HG03060 (cell line): ENCODE measurements around the gene FGD5.
"Not testable (repeated sequence)": the region's sequence is repeated elsewhere in the genome, so short reads cannot be mapped to it uniquely, and the experiment has no call there.

Experiments used
- ATAC-seq: cut with Tn5 transposase; IDR thresholded peaks from one replicate; pipeline ENCODE4 v1.9.1; 2021; ENCODE audit warnings: low read depth, moderate number of reproducible peaks; ENCODE audit not compliant: unreplicated experiment

Gene FGD5

DNA sequence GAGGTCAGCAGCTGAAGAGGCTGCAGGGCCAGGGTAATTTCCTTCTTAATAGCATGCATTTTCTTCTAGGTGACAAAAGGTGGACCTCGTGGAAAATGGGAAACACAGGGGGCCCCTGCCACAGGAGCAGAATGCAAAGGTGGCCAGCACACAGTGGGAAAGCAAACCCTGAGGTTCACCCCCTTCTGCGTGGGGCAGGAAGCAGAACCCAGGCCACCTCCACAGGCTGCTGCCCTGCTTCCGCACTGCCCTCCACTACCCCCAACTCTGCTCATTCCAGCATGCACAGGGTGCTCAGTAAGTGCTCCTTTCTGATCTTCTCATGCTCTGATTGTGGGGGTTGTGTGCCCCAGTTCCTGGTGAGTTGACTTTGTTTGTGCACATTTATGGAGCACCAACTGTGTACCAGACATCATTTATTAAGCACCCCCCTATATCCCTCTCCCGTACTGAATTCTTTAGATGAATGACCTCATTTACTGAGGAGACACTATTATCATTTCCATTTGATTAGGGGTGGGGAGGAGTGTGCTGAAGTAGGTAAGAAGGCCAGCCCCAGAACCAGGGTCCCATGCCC is 12.7 kb upstream of the FGD5 start:
- ATAC-seq, result no peak

DNA sequence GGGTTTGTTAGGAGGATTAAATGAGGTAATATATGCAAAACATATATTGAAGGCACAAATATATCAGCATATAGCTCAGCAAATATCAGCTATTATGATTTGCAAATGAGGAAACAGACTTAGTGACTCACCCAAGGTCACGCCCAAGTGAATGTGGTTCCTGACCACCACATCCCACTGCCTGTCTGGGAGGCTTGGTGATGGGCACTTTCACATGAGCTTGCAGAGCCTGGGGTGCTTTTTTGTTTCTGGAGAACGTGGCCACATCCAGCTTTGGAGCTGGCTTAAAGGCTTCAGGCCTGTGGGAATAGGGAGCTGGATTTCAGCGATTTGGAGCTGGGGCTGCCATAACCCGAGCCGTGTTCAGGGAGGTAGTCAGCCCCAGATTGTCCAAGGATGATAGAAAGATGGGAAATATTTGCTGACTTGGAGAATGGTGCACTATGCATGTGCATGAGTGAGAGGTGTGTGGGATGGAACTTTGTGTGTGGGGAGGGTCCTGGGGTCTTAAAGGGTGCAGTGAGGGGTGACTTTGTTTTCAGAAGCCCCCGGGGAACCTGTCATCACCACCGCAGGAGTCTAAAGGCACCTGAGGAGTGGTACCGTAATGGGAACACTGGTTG is 12.0 kb upstream of the FGD5 start:
- no peak for ATAC-seq

DNA sequence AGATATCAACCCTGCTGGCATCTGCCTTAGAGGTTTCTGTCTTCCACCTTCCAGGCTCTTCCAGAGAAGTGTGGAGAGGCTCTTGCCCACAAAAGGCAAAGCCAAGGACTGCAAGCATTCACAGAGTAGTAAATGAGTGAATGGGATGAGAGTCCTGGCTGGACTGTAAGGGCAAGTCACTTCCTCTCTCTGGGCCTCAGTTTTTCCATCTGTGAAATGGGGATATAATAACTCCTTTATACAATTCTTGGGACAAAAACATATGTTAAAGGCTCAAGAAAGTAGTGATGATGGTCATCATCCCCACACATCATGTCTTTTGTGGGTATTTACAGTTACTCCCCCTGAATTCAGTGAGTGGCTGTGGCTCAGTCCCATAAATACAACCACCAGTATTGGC is 10.7 kb upstream of the FGD5 start:
- no peak for ATAC-seq

DNA sequence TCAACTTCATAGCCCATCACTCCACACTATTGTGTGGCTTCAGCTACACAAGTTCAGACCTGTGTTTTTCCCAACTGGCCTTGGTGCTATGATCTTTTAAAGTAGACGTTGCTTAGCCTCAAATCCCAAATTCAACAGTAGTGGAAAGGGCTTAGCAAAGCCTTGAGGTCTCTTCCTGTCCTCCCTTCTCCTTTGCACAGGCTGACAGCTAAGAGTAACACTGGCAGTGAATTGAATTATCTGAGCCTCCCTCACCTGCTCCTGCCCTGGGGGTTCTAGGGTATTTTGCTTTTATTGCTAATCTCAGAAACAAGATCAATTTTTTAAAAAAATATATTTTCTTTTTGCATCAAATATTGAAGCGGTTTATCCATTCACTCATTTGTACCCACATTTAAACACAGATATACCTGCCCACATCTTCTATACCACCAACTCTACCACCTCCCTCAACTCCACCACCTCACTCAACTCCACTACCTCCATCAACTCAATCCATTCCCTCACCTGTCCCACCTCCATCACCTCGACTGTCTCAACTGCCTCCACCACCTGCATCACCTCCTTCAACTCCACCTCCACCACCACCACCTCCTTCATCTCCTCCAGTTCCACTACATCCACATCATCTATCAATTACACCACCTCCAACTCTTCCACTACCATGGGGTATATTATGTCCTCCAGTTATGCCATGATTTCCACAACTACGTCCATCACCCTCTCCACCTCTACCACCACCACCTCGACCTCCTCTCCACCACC is 10.1 kb upstream of the FGD5 start:
- ATAC-seq, result no peak

DNA sequence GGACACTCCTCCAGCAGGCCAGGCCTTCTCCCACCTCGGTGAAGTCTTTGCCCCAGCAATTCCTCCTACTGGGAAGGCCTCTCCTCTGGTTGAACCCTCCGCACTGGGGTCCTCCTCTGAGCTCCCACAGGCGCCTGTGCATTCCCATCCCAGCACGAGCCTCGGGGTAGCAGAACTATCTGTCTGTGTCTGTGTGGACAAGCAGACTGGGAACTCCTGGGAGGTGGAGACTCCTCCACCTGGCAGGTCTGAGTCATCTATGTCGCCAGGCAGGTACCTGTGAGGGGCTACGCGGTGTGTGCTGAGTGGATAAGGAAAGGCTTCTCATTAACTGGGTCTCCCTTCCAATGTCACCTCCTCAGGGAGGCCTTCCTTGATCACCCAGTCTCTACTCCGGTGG is 9.2 kb upstream of the FGD5 start:
- ATAC-seq, result not testable (repeated sequence)

DNA sequence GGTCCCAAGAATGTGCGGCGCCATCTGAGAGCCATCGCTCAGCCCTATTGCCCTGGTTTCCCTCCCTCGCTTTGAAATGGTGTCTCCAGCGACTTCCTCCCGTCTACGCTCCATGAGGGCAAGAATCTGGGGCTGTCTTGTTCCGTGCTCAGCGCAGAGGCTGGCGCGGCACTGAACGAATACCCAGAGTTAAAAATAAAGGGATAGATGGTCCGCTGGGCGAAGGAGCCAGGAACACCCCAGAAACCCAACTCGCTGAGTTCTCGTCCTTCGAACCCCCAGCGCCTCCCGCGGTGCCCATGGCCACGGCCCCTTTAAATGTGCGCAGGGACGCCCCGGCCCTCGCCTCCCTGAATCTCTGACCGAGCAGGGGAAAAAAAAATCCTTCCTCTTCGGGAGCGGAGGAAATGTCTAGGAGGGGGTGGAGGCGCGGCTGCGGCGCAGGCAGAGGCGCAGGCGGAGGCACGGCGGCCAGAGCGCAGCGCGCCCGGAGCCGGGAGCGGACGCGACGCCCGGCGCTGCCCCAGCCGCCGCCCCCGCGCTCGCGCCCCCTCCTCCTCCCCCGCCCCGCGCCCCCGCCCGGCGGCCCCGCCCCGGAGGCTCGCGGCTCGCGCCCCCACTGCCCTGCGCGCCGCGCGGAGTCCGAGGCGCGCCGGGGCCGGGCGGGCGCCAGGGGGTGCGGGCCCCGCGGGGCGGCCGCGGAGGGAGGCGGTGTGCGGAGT is 8.5 kb upstream of the FGD5 start:
- ATAC-seq, result no peak

DNA sequence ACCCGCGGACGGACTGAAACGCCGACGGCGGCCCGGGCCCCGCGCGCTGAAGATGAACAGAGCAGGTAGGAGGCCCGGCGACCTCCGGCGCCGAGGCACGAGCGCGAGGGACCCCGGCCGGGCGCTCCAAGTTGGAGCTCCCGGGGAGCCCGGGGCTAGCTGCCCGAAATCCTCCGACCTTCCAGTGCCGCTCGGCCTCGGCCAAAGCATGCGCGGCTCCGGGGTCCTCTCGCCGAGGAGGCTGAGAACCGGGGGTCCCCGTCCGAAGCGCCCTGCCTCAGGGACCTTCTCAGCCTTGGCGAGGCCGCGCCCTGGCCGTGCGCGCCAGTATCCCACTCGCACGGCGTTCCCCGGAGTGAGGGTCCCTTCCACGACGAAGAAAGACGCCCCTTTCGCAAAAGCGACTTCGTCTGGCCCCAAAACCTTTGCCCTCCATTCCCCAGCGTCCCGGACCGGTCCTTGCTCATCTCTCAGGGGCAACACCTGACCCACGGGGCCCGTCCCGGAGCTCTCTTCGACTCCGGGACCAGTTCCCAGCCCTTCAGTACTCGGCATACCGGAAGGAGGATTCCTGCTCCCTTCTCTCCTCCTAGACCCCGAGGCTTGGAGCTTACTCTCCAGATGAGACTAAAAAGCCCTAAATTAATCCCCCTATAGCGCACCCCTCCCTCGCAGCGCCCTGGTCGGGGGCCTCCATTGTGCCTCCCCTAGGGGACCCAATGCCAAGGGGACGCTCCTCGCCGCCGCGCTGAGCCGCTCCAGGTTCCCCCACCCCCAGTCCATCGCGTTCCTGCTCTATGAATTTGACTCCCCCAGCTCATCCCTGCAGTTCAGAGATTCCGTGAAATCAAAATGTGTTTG is 7.7 kb upstream of the FGD5 start:
- no peak for ATAC-seq

DNA sequence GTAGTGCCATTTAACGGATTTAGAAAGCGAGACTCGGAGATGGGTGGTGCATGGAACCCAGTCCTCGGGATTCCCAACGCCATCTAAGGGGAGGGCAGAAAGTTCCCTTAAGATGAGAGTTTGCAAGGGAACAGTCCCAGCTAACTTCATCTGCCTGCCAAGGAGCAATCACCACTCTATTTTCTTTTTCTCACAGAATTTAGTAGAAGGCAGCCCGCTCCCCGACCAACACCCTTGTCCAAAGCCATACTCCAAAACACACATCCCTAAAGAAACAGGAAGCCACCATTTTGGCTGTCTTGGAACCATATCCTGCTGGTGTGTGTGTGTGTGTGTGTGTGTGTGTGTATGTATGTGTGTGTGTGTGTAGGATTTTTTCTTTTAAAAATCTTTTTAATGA is 7.1 kb upstream of the FGD5 start:
- ATAC-seq, result no peak

DNA sequence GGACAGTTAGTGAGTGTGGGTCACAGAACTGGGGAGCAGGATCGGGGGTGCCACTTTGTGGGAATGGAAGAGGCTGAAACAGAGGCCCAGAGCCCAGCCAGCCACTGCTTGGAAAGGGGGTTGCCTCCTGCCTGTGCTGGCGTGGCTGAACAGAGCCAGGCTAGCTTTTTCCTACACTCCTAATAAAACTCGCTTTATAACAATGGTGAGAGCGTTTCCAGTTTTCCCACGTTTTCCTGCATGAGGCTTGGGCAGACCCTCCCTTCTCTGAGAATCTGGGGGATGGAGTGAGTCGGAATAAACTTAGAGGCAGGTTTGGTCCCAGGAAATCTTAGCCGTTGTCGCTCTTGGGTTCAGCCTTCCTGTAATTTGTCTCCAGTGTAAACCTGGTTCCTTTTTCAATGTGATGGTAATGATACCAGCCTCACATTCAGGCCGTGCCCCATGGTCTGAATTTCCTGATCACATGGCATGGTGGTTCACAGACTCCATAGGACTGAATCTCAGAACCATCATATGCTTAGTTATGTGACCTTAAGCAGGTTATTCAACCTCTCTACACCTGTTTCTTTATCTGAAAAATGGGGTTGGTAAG is 6.5 kb upstream of the FGD5 start:
- ATAC-seq, result no peak

DNA sequence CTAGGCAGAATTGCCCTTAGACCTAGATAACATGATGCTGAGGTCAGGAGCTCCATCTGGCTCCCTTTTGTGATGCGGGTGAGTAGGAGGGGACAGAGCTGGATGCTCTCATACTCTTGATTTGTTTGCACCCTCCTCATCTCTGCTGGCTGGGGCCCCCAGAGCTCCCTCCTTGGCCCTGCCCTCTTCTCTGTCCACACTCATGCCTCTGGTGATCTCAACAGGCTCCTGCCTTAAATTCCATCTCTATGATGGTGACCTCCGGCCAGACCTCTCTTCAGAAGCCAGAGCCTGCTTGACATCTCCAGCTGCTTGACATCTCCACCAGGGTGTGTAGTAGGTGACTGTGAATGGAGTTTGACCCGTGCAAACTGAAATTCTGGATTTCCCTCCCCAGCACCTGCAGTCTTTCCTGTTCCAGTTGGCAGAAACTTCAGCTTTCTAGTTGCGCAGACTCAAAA is 4.3 kb upstream of the FGD5 start:
- no peak for ATAC-seq

DNA sequence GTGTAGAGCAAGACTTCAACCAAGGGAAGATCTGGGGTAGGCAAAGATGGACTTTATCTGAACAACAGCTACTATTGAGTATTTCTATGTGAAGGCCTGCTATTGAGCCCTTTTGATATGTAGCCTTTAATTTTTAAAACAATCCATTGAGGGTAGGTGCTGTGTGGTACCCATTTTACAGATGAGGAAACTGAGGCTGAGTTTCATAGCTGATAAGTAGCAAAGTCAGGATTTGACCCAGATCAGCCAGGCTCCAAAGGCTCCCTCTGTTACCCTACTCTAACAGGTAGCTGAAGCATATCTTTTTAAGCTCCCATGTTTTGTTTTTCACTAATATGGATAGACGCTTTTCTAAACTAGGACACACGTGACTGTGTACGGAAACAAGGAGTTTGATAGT is 2.4 kb upstream of the FGD5 start:
- no peak for ATAC-seq

DNA sequence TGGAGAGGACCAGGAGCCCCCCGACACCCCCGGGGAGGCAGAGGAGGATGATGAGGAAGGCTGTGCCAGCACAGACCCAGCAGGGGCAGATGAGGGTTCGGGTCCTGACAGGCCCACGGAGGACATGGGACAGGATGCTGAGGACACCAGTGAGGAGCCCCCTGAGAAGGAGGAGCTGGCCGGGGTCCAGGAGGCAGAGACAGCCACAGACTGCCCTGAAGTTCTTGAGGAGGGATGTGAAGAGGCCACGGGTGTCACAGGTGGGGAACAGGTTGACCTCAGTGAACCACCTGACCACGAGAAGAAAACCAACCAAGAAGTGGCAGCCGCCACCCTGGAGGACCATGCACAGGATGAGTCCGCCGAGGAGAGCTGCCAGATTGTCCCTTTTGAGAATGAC is 909 bp downstream of the FGD5 start:
- ATAC-seq, result no peak

DNA sequence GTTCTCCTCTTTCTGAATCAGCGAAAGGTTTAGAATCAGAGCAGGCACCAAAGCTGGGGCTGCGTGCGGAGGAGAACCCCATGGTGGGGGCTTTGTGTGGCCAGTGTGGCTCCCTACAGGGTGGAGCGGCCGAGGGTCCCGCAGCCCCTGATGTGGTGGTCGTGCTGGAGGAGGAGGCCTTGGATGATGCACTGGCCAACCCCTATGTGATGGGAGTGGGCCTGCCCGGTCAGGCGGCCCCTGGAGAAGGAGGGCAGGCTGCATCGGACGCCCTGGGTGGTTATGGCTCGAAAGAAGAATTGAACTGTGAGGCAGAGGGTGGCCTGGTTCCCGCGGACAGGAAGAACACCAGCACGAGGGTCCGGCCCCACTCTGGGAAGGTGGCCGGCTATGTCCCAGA is 1.4 kb downstream of the FGD5 start:
- ATAC-seq, result no peak

DNA sequence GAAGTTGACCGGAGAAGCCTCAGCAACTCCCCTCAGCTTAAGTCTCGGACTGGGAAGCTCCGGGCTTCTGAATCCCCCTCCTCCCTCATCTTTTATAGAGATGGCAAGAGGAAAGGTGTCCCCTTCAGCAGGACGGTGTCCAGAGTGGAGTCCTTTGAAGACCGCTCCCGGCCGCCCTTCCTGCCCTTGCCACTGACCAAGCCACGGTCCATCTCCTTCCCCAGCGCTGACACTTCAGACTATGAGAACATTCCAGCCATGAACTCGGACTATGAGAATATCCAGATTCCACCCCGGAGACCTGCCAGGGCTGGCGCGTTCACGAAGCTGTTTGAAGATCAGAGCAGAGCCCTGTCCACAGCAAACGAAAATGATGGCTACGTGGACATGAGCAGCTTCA is 2.4 kb downstream of the FGD5 start:
- ATAC-seq, result no peak

DNA sequence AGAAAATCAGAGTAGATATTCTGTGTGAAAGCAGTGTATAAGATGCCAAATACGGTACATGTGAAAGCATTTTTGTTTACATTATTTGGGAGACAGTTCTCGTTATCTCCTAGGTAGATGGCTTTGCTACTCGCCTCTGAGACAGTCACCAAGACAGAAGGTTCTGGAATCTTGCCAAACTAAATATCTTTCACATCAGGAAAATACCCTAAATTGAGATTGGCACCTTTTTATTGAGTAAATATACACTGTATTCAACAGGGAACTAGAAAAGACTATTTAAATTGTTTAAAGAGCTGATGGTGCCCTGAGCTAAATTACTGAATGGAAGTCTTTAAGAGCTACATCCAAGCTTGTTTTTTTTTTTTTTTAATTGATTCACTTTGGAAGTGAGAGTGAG is 3.4 kb downstream of the FGD5 start:
- ATAC-seq, result no peak

DNA sequence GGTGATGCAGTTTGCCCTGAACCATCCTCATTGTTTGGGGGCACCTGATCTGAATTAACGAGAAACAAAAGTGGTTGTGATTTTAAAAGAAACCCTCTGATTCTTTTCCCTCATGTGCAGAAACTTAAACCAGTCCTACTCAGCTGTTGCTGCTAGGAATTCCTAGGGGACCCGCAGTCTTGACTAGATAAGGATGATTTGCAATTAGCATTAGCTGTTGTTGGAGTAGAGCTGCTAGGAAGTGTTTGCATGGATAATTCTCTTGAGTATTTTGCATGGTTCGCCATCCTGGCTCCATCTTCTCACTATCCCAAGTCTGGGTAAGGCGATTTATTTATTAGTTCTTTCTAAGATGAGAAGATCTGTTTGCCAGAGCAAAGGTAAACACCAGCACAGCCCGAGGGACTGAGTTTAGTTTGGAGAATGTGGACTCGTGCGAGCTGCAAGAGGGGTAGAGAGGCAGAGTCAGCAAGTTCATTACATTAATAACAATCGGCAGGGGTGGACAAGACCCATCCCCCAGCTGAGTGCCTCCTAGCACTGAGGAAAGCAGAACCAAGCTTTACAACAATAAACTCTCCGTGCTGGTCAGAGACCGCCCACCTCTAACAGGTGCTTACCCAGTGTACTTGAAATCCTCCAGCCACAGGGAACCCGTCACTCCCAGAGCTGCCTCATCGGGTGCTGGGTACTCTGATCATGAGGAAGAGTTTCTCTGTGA is 4.1 kb downstream of the FGD5 start:
- no peak for ATAC-seq

DNA sequence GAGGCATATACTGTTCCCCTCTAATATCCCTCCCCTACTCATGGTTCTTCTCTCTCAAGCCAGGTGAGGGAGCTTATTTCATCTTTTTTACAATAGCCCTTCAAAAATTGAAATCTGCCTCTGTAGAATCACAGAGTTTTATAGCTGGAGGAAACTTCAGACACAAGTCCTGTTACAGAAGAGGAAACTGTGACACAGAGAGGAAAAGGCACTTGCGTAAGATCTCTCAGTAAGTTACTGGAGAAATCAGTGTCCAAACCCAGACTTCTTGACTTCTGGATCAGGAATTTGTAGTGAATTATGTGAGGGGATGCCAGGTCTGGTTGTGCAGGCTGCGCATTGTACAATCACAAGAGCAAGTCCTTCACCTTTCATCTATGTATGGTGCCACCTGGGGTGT is 4.6 kb downstream of the FGD5 start:
- no peak for ATAC-seq

DNA sequence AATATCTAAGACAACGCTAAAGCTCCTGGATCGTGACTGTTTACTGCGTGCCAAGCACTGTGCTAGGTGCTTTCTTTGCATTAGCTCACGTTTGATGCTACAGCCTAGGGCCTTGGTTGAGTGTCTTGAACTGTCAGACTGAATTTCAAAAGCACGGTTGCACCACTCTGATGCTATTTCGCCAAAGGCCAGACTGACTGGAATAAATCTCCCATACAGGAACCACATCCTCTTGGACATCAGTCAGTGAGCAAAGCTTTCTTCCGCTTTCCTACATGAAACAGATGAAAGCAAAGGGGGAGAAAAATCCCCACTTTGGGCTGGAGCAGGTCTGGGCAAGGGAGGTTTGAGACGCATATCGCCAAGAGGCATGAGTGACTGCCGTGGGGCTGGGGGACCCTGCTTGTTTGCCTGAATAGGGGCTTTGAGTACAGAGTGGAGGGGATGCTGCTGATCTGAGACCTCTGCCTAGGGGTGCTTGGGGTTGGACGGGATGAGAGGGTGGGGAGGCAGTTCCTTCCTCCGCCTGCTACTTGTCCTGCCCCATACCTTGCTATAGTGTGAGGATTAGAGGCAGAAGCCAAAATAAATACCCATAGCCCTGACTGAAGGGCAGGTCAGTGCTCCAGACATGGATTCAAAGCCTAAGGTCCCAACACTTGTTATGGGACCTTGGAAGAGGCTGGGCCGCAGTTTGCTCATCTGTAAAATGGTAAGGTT is 5.3 kb downstream of the FGD5 start:
- no peak for ATAC-seq

DNA sequence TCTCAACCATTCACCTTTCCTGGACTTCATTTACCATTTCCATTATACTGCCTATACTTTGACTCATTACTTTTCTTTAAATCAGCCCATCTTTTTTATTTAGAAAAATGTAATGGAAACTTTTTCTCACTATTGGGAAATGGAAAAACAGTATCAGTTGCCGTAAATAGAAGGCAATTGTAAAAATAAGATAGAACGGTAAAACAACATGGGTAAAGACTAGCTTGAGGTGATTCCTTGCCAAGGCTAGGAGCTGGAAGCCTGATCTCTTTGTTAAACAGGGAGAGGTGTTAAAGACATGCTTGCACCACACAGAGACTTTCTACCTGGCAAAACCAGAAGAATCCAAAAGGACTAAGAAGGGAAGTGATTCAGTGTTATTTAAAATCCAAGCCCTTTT is 5.9 kb downstream of the FGD5 start:
- ATAC-seq, result no peak
